HG02610 (cell line): ENCODE data around the gene GTF2F2.
"Not testable (repeated sequence)": the region's sequence is repeated elsewhere in the genome, so short reads cannot be mapped to it uniquely, and the experiment has no call there.

ENCODE experiments used
- ATAC-seq: cut with Tn5 transposase; IDR thresholded peaks from one replicate; pipeline ENCODE4 v1.9.1; 2021; ENCODE audit warnings: mild to moderate bottlenecking, moderate library complexity; ENCODE audit not compliant: unreplicated experiment

Gene GTF2F2

DNA sequence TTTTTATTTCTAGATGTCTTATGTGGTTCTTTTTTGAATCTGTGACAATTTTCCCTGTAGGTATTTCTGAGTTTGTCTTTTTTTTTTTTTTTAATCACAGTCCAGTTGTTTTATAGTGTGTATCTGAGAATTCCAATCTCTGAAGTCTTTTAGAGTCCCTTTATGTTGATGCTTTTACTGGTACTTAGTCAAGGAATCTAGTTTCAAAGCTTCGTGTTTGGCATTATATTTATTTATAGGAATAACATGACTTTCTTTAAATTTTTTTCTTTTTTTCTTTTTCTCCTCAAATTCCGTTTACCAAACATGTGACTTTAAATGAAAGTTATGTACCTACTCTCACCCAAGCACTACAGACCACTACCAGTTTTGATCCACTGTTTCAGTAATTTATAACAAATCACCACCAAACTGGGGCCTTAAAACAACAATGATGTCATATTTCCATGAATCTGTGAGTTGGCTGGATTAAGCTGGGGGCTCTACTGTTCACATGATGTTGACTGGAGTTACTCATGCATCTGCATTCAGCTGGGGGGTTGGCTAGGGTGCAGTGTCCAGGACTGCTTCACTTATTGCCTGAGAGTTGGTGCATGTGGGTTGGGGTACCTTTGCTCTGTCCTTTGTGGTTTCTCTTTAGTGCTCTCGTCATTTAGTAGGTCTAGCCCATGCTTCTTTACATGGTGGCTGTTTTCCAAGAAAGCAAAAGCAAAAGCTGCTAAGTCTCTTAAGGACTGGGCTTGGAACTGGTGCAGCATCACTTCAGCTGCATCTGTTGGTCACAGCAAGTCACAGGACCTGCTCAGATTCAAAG, 58.2 kb downstream of the GTF2F2 start:
- no peak for ATAC-seq

DNA sequence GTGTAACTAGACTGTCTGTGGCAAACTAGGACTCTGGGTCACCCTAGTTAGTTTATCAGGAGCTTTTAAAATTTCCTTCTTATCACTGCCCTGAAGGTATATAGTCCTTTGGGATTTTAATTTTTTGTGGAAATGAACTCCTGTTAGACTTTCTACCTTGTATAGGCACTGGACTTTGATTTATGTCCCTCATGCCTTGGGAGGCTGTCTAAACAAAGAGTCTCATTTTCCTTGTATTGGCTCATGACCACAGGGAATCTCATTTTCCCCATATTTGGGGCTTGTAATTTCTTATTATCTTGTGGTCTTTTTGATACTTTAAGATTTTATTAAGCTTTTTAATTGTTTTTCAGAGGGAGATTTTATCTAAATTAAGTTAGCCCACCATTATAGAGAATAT, 59.1 kb downstream of the GTF2F2 start:
- no peak for ATAC-seq

DNA sequence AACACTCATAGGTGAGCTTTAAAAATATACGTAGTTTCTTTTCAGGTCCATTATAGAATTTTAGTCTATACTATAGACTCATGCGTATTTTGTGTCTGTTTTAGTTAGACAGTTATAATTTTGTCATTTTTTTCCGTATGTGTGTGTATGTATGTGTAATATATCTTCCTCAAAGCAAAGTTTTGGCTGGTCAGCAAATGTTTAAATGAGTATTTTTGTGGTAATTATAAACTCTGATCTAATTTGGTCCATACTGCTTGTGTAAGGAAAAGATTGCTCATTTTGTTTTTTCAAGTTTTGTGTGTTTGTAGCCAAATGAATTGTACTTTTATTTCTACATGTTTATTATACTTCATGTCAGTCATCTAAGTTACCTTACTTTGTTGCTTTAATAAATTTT, 60.0 kb downstream of the GTF2F2 start:
- no peak for ATAC-seq

DNA sequence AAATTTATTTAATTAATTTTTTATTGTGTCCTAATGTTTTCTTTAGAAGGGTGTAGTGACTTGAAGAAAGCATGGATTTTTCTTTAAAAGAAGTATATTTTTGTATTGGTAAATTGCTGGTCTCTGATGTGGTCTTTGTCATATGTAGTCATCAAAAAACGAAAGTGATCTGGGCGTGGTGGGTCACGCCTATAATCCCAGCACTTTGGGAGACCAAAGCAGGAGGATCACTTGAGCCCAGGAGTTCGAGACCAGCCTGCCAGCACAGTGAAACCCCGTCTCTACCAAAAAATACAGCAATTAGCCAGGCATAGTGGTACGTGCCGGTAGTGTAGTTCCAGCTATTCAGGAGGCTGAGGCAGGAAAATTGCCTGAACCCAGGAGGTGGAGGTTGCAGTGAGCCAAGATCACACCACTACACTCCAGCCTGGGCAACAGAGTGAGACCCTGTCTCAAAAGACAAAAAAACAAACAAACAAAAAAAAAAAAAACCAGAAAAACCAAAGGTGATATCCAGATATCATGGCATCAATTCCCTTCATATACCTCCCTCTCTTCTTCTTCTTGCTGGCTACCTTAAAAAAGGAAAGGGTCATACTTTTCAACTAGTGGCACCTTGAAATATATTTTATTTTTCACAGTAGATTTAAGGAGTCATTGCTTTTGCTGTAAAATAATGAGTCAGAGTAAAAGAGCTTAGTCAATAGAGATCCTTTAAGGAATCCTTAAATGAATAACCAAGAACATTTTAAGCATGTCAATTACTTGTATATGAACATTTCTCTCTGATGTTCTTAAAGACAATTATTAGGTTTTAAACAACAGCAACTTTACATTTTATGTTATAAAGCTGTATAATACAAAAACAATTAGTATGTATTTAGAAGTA, 60.6 kb downstream of the GTF2F2 start:
- ATAC-seq: no peak

DNA sequence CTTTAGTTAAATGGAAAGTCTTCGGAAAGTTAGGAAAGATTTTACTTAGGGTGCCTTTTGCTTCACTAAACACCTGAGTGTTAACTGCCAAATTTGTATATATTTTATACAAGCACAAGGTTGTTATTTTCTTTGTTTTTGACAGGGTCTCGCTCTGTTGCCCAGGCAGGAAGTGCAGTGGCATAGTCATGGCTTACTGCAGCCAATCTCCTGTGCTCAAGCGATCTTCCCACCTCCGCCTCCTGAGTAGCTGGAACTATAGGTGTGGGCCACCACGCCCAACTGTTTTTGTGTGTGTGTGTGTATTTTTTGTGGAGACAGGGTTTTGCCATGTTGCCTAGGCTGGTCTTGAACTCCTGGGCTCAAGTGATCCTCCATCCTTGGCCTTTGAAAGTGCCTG, 64.4 kb downstream of the GTF2F2 start:
- ATAC-seq: no peak

DNA sequence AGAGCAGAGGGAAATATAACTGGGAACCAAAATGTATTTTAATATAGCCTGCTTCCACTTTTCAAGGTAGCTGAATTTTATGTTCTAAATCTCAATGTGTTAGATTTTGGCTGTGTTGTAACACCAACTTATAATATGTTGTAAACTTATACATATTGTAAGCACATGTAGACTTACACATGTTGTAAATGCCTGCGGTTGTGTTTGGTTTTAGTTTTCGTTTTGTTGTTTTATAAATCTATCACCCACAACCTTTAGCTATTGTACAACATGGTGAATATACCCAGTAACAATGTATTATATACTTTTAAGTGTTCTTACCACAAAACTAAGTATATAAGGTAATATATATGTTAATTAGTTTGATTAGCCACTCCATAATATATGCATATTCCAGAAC, 65.0 kb downstream of the GTF2F2 start:
- no peak for ATAC-seq

DNA sequence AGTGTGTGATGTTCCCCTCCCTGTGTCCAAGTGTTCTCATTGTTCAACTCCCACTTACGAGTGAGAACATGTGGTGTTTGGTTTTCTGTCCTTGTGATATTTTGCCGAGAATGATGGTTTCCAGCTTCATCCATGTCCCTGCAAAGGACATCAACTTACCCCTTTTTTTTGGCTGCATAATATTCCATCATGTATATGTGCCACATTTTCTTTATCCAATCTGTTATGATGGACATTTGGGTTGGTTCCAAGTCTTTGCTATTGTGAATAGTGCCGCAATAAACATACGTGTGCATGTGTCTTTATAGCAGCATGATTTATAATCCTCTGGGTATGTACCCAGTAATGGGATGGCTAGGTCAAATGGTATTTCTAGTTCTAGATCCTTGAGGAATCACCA, 68.8 kb downstream of the GTF2F2 start:
- ATAC-seq: not testable (repeated sequence)

DNA sequence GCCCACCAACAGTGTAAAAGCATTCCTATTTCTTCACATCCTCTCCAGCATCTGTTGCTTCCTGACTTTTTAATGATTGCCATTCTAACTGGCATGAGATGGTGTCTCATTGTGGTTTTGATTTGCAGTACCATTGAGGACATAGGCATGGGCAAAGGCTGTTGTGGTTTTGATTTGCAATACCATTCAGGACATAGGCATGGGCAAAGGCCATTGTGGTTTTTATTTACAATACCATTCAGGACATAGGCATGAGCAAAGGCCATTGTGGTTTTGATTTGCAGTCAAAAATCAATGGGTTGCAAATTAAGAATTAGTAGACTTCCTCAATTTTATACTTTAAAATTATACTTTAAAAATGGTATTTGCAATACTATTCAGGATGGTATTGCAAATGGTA, 69.2 kb downstream of the GTF2F2 start:
- not testable (repeated sequence) for ATAC-seq

DNA sequence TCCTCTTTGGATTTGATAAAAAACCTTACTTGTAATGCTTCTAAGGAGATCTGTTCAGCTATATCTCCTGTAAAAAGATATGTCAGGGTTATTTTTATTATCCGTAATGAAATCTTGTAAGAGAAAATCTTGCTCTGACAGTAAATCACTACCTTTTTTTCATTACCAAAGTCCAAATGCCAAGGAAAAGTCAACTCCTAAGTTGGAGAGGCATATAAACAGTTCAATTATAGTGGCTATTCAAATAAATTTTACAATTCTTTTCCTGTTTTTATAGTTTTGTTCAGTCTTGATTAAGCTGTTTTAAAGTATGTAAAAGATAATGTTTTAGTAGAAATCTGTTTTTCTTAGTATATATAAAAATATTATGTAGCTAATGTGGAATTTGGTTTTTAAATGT, 71.6 kb downstream of the GTF2F2 start:
- no peak for ATAC-seq

DNA sequence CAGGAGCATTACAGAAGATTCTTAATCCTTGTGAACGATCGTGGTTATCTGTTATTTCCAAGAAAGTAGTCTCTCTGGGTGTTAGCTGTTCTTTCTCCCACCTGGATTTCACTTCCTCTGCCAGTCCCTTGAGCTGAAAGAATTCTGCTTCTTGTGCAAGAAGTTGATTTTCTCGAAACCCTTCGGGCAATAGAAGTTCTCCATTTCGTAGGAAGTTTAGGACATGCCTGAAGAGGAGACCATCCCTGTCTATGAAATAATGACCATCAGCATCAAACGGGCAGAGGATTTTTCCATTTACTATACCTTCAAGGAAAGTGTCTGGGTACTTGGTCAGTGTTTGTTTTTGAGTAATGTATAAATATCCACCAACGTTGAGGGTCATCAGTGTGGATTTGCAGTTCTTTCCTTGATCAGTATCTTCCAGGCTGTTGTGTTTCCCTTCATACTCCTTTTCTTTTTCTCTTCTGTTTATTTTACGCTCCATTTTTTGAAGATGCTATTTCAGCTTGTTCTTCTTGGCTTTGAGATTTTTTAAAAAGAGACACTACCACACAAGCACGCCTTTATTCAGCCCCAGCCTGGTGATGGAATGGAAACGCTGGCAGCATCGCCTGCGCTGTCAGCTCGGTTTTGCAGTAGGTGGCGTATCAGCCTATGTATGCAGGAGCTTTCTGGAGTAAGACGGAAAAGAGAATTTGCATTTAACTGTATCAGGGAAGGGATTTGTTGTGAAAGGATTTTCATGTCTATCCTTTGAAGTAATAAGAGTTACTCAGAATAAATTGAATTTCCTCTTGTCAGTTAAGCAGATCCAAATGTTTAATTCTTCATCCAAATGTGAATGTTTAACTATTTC, 74.0 kb downstream of the GTF2F2 start:
- ATAC-seq: no peak

DNA sequence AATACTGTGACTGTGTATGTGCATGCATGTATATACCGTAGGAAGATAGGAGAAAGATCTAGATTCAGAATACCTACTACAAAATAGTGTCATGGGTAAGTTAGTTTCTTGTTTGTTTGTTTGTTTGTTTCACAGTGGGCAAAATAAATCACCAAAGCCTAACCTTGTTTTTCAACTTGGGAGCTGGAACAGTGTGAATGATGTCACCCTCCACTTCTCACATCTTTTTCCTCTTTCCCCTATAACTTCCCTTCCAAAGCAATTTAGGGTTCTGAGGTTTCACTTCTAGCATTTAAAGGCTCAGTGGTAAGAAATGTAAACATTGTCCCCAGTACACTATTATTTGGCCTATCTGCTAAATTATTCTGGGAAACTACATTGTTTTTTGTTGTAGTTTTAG, 75.1 kb downstream of the GTF2F2 start:
- no peak for ATAC-seq

DNA sequence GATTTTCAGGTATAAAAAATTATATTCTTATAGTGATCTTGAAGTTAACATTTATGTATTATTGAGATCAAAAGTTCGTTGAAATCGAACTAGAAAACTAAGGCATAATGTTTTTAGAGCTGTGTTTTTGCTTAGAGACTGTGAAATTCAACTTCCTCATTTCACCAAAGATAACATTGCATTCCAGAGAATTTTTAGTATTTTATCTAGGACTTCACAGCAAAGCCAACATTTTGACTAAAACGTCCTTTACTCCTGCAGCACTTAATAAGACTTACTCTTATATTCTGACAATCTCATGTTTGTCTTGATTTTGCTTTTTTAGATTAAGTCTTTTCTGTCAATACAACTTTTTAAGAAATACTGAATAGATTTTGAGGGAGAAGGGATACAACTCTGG, 75.8 kb downstream of the GTF2F2 start:
- ATAC-seq: no peak

DNA sequence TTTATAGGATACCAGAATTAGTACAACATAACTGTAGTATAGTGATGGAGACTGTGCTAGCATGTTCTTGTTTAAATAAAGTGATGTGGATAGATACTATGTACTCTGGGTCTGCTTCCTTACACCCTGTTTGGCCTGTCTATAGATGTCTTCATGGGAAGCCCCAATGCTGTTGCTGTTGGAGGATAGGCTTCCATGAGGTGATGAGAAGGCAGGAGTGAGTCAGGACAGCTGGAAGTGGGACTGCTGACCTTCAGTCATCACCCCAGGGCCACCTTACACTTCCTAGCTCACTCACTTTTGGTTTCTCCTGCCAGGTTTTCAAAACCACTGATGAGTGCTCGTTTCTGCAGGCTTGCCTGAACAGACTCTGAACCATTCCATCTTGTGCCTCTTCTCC, 76.3 kb downstream of the GTF2F2 start:
- peak; percentile 62 for ATAC-seq

DNA sequence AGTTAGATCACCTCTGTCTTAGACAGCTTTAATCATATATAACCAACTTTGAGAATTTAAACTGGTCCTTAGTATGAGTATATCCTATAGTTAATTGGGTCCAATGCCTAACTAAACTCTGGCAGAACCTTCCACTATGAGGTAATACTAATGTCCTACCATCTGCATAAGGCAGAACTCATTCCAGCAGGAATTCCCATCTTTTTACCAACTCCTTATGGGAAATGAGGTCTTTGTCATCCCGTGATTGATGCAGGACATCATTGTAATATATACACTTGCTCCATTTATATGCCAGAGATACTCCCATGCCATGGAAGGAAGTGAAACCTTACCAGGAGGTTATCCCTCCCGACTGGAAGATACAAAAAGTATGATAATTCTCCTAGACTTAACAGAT, 77.7 kb downstream of the GTF2F2 start:
- ATAC-seq: no peak

DNA sequence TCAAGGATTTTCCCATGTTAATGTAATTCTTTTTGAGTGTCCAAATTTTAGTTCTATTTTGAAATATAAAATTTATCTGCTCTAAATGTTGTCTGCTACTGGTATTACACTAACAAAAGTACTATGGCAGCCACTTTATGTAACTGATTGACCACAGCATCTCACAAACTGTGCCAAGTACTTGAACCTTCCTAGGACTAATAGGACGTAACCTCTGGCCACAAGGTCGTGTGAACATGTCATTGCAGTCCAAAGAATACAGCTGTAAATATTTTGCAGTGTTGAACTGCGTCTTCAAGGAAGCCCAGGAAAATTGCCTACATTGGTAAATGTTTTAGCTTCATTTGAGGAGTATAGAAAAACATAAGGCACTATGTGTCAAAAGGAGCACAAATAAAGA, 78.6 kb downstream of the GTF2F2 start:
- ATAC-seq: no peak

DNA sequence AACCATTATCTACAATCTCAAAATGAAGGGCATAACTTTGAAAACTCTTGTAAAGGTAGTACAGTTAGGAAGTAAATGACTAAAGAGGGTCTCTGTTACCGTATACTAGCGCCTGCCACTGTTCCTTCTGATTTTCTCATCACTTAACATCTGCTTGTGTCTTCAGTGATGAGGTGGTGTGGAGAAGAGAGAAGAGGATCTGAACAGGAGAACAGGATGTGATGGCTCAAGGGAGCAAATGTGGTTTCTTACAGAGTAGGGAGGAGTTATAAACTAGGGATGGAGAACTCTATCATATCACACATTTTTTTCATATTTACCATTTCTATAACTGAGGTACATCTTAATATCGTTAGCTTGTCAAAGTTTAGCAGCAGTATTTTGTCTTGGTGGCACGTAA, 79.4 kb downstream of the GTF2F2 start:
- no peak for ATAC-seq

DNA sequence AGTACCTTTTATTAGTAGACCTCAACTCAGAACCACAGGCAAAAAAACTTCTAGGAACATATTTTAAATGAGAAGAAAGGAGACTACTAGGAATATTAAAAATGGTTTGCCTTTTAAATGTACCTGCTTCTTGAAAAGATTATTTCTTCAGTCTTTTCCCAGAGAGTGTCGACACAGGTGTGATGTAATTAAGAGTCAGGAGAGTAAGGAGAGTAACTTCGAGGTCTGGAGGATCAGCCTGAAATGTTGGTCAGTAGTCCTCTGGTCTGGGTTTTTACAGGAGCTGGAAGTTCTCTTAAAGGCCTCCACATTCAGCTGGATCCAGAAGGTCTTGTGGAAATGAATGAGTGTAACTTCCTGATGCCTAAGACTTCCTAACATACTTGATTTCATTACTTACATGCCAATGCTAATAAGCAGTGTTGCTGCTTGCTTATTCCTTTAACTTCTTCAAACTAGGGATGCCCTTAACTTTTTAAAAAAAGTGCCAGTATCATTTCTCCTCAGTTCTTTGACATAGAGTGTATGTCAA, 80.5 kb downstream of the GTF2F2 start, which contains the start of gene KCTD4:
Gene KCTD4, minus strand, starts transcription at position 345 of the 532 bp plus-strand sequence. CDS start 6,478 bp downstream, outside the sequence.
- ATAC-seq: no peak

DNA sequence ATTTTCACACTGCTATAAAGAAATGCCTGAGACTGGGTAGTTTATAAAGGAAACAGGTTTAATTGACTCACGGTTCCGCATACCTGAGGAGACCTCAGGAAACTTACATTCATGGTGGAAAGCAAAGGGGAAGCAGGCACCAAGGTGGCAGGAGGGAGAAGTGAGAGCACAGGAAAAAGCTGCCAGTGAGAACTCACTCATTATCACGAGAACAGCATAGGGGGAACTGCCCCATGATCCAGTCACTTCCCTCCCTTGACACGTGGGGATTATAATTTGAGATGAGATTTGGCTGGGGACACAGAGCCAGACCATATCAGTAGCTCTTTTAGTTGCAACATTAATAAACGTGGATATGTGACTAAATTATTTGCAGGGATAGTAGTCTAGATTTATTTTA, 84.8 kb downstream of the GTF2F2 start:
- no peak for ATAC-seq

DNA sequence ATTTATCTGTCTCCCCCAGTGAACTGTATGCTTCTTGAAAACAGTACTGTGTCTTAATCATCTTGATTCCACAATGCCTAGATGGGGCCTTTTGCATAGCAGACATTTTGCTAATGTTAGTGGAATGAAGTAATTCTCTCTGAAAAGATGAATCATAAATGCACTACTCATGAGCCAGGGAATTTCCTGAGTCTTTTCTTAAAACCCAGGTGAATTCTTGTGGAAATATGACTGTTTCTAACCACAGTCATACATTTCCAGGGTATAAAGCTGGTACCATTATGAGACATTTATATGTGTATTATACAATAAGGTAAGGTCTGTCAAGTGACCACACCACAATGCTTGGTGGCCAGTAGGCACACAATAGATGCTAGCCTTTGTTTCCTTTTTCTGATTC, 86.0 kb downstream of the GTF2F2 start:
- ATAC-seq: peak; percentile 90

DNA sequence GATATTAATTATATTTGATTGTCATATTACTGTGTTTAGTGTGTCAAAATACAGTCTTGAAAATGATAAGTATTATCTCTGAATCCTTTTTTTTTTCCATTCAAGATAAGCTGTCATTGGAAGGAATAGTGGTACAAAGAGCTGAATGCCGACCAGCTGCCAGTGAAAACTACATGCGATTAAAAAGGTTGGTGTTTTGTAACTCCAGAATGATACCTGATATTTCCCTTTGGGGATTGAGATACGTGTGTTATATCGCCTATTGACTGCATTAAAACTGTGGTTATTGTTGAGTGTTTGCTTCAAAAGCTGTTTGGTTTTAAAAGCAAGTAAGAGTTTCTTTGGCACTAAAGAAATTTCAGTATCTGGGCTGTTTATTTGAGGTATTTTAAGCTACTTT, 87.0 kb downstream of the GTF2F2 start:
- ATAC-seq: no peak

DNA sequence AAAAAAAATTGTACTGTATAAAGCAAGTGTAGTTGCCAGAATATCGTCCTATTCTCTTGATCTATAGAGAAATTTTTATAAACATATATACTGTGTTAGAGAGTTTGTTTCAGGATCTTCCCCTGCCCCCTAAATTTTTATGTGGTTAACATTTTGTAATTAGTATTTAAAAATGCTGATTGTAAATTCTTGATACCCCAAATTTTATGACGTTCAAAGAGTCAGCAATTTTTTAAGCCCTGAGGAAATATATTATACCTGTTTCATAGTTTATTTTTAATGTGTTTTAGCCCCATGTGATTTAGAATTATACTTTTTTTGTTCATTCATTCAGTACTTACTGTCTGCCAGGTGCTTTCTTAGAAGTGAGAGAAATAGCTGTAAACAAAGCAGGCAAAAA, 87.8 kb downstream of the GTF2F2 start:
- no peak for ATAC-seq
